Mesenchymal stem cell (in vitro differentiated cells and primary cell): ENCODE data around the gene NDUFA12.

ENCODE experiments used
- DNase-seq: peaks from one replicate; pipeline ENCODE4 v3.0.0-alpha.2; 2013
- H2AFZ ChIP-seq: one replicate; pipeline ENCODE4 v1.6.1; 2013; ENCODE audit warnings: low read depth, mild to moderate bottlenecking, control low read depth, inconsistent platforms, low read length, moderate library complexity
- H2AK5ac ChIP-seq: 2 replicates; pipeline ENCODE4 v1.6.1; 2013; ENCODE audit warnings: low read length, moderate library complexity, mild to moderate bottlenecking, inconsistent platforms; ENCODE audit not compliant: severe bottlenecking
- H2BK120ac ChIP-seq: one replicate; pipeline ENCODE4 v1.6.1; 2013; ENCODE audit warnings: low read depth, mild to moderate bottlenecking, inconsistent platforms, low read length, moderate library complexity
- H2BK12ac ChIP-seq, 2 experiments: one replicate each; pipeline ENCODE4 v1.6.1; 2013; ENCODE audit warnings: inconsistent platforms in 2 of 2, low read length in 2 of 2, mild to moderate bottlenecking in 2 of 2, moderate library complexity in 2 of 2, control low read depth in 1 of 2
- H2BK15ac ChIP-seq: one replicate; pipeline ENCODE4 v1.6.1; 2013; ENCODE audit warnings: mild to moderate bottlenecking, low read depth, inconsistent platforms; ENCODE audit not compliant: poor library complexity, severe bottlenecking
- H2BK5ac ChIP-seq: 2 replicates; pipeline ENCODE4 v1.6.1; 2013; ENCODE audit warnings: low read depth, mild to moderate bottlenecking, low read length, control low read depth, inconsistent platforms; ENCODE audit not compliant: poor library complexity, severe bottlenecking
- H3K14ac ChIP-seq, 2 experiments: one replicate each; pipeline ENCODE4 v1.6.1; 2013; ENCODE audit warnings: inconsistent platforms in 2 of 2, low read length in 2 of 2, control low read depth in 1 of 2, mild to moderate bottlenecking in 1 of 2, moderate library complexity in 1 of 2
- H3K18ac ChIP-seq, 2 experiments: one replicate each; pipeline ENCODE4 v1.6.1; 2013; ENCODE audit warnings: inconsistent platforms in 2 of 2, low read length in 2 of 2, control low read depth in 1 of 2, low read depth in 1 of 2, mild to moderate bottlenecking in 1 of 2
- H3K23ac ChIP-seq, 2 experiments: one replicate each; pipeline ENCODE4 v1.6.1; 2013; ENCODE audit warnings: inconsistent platforms in 2 of 2, low read length in 2 of 2, mild to moderate bottlenecking in 2 of 2, moderate library complexity in 2 of 2, control low read depth in 1 of 2
- H3K27ac ChIP-seq: 2 replicates; pipeline ENCODE4 v1.5.1; 2013; ENCODE audit warnings: mild to moderate bottlenecking, moderate library complexity, low read length, control low read depth, inconsistent platforms; ENCODE audit not compliant: poor library complexity, severe bottlenecking
- H3K27me3 ChIP-seq, 2 experiments: 2 replicates each; pipeline versions ENCODE4 v1.6.1 to v1.7.0; 2013; ENCODE audit warnings: low read length in 2 of 2, mild to moderate bottlenecking in 2 of 2, moderate library complexity in 2 of 2, control low read depth in 1 of 2, inconsistent platforms in 1 of 2; ENCODE audit not compliant: control insufficient read depth in 1 of 2, insufficient read depth in 1 of 2
- H3K36me3 ChIP-seq, 2 experiments: 2 replicates each; pipeline versions ENCODE4 v1.6.1 to v1.7.0; 2013; ENCODE audit warnings: low read length in 2 of 2, control low read depth in 1 of 2, inconsistent platforms in 1 of 2, low read depth in 1 of 2, mild to moderate bottlenecking in 1 of 2; ENCODE audit not compliant: insufficient read depth in 2 of 2, control insufficient read depth in 1 of 2
- H3K4ac ChIP-seq, 2 experiments: one replicate each; pipeline ENCODE4 v1.6.1; 2013; ENCODE audit warnings: inconsistent platforms in 2 of 2, low read length in 2 of 2, mild to moderate bottlenecking in 2 of 2, moderate library complexity in 2 of 2, control low read depth in 1 of 2, low read depth in 1 of 2
- H3K4me1 ChIP-seq: 2 replicates; pipeline ENCODE4 v1.6.1; 2013; ENCODE audit warnings: low read depth, low read length, control low read depth; ENCODE audit not compliant: control insufficient read depth, insufficient read depth
- H3K4me2 ChIP-seq: 2 replicates; pipeline ENCODE4 v1.6.1; 2013; ENCODE audit warnings: low read length, mild to moderate bottlenecking, inconsistent platforms; ENCODE audit not compliant: poor library complexity, severe bottlenecking
- H3K4me3 ChIP-seq, 2 experiments: 2 replicates each; pipeline versions ENCODE4 v1.5.1 to v1.7.0; 2013; ENCODE audit warnings: low read length in 2 of 2, mild to moderate bottlenecking in 2 of 2, control low read depth in 1 of 2, low read depth in 1 of 2; ENCODE audit not compliant: insufficient read depth in 1 of 2
- H3K79me1 ChIP-seq: replicated peaks from 2 replicates; pipeline ENCODE4 v1.6.1; 2013; ENCODE audit warnings: mild to moderate bottlenecking, control low read depth, low read length, inconsistent platforms; ENCODE audit not compliant: poor library complexity, severe bottlenecking
- H3K9ac ChIP-seq: 2 replicates; pipeline ENCODE4 v1.7.0; 2013; ENCODE audit warnings: mild to moderate bottlenecking, low read length, moderate library complexity
- H3K9me3 ChIP-seq: 2 replicates; pipeline ENCODE4 v1.7.0; 2013; ENCODE audit warnings: mild to moderate bottlenecking, low read length; ENCODE audit not compliant: control insufficient read depth
- H4K8ac ChIP-seq: one replicate; pipeline ENCODE4 v1.6.1; 2013; ENCODE audit warnings: inconsistent platforms, mild to moderate bottlenecking, low read length, moderate library complexity
- H4K91ac ChIP-seq: one replicate; pipeline ENCODE4 v1.6.1; 2013; ENCODE audit warnings: mild to moderate bottlenecking, low read length, inconsistent platforms
- WGBS: methylation state at CpG from one replicate; pipeline ENCODE4 v1.1.7; 2013; ENCODE audit warnings: mixed read lengths; 5-methylcytosine and 5-hydroxymethylcytosine counted together

NDUFA12 gene

GRCh38 chr12:94980577-94980976 is 22.9 kb downstream of the NDUFA12 start:
- Histone ChIP-seq H4K91ac (no peak overlapping the region), H3K36me3 (peaks cover 0 to 5% of the 10 kb centered on the region in 2 experiments), H3K18ac (no peak overlapping the region), H2BK12ac (no peak overlapping the region), H4K8ac (no peak overlapping the region), H2BK15ac (no peak overlapping the region), H3K4ac (no peak overlapping the region), H3K4me1 (peaks cover 10% of the 10 kb centered on the region), H3K9ac (no peak overlapping the region), H3K4me2 (no peak overlapping the region), H2BK120ac (no peak overlapping the region), H3K27me3 (no peaks in the 10 kb centered on the region), H2AFZ (no peak overlapping the region), H3K27ac (no peak overlapping the region), H2BK5ac (no peak overlapping the region), H3K79me1 (peaks cover 8% of the 10 kb centered on the region), H3K9me3 (no peaks in the 10 kb centered on the region), H3K14ac (no peak overlapping the region), H3K4me3 (no peak overlapping the region), H2AK5ac (no peak overlapping the region), H3K23ac (no peak overlapping the region)
- DNase-seq: peak; percentile 48
- WGBS: 90% methylated on average over 4 of the region's 4 CpGs

GRCh38 chr12:94979941-94980340 is 23.6 kb downstream of the NDUFA12 start:
- Histone ChIP-seq H2BK12ac (no peak overlapping the region), H2AFZ (no peak overlapping the region), H3K79me1 (peaks cover 8% of the 10 kb centered on the region), H2BK5ac (no peak overlapping the region), H3K4ac (no peak overlapping the region), H4K8ac (no peak overlapping the region), H2AK5ac (no peak overlapping the region), H2BK120ac (no peak overlapping the region), H3K4me1 (peaks cover 10% of the 10 kb centered on the region), H3K27ac (no peak overlapping the region), H3K14ac (no peak overlapping the region), H3K4me2 (no peak overlapping the region), H3K9me3 (no peaks in the 10 kb centered on the region), H3K4me3 (no peak overlapping the region), H3K27me3 (no peaks in the 10 kb centered on the region), H3K36me3 (peaks cover 0 to 5% of the 10 kb centered on the region in 2 experiments), H3K18ac (no peak overlapping the region), H4K91ac (no peak overlapping the region), H3K23ac (no peak overlapping the region), H2BK15ac (no peak overlapping the region), H3K9ac (no peak overlapping the region)
- 99% methylated on average over 4 of the region's 4 CpGs for WGBS
- DNase-seq: no peak

GRCh38 chr12:94977766-94978468 is 25.6 kb downstream of the NDUFA12 start:
- Histone ChIP-seq H2AK5ac (peak overlapping the region; percentile 91), H3K79me1 (peaks cover 10% of the 10 kb centered on the region), H3K36me3 (no peaks in the 10 kb centered on the region), H3K18ac (peak overlapping the region in 1 of 2 experiments; percentile 68), H4K91ac (no peak overlapping the region), H3K14ac (peak overlapping the region in 1 of 2 experiments; percentile 97), H2BK12ac (peak overlapping the region in 1 of 2 experiments; percentile 60), H2BK5ac (no peak overlapping the region), H3K4ac (no peak overlapping the region), H3K23ac (no peak overlapping the region), H3K4me2 (no peak overlapping the region), H3K9me3 (no peaks in the 10 kb centered on the region), H3K27me3 (no peaks in the 10 kb centered on the region), H2BK15ac (no peak overlapping the region), H3K4me1 (peaks cover 6% of the 10 kb centered on the region), H2AFZ (no peak overlapping the region), H3K27ac (no peak overlapping the region), H4K8ac (peak overlapping the region; percentile 19), H3K4me3 (no peak overlapping the region), H3K9ac (no peak overlapping the region), H2BK120ac (no peak overlapping the region)
- DNase-seq: no peak
- 93% methylated on average over 4 of the region's 4 CpGs for WGBS

GRCh38 chr12:94973221-94973620 is 30.3 kb downstream of the NDUFA12 start:
- no peak overlapping the region for H2BK12ac ChIP-seq
- peaks cover 0 to 16% of the 10 kb centered on the region in 2 experiments for H3K36me3 ChIP-seq
- no peaks in the 10 kb centered on the region for H3K4me1 ChIP-seq
- H2BK15ac ChIP-seq: no peak overlapping the region
- H2BK120ac ChIP-seq: no peak overlapping the region
- H3K14ac ChIP-seq: no peak overlapping the region
- H3K9ac ChIP-seq: no peak overlapping the region
- no peak overlapping the region for H3K18ac ChIP-seq
- no peak overlapping the region for H3K4me3 ChIP-seq
- H4K91ac ChIP-seq: no peak overlapping the region
- no peak overlapping the region for H2BK5ac ChIP-seq
- DNase-seq: peak; percentile 98
- no peaks in the 10 kb centered on the region for H3K9me3 ChIP-seq
- H4K8ac ChIP-seq: no peak overlapping the region
- H3K27ac ChIP-seq: no peak overlapping the region
- H3K4ac ChIP-seq: no peak overlapping the region
- no peak overlapping the region for H2AFZ ChIP-seq
- H2AK5ac ChIP-seq: no peak overlapping the region
- H3K4me2 ChIP-seq: no peak overlapping the region
- peaks cover 13% of the 10 kb centered on the region for H3K79me1 ChIP-seq
- WGBS: 0% methylated on average over 3 of the region's 5 CpGs
- no peaks in the 10 kb centered on the region for H3K27me3 ChIP-seq
- no peak overlapping the region for H3K23ac ChIP-seq
